IMR-90 (cell line): Measurements from ENCODE around the gene OTUB2. TPM values are rescaled to one million over a fixed set of nuclear protein-coding genes. Genes with fewer than 3 reads are reported as not detected.

Experiments
- ATAC-seq: fragments of 200-7000 bp; cut with Tn5 transposase; 2 replicates; pipeline ENCODE4 v1.9.1; 2020; ENCODE audit warnings: low read depth, mild to moderate bottlenecking, moderate library complexity
- BruUV-seq: library from RNA; stranded (reverse); fragments of 400-500 nt; replicated peaks from 2 replicates; lab custom pipeline; 2021; lab: Mats Ljungman, UMichigan
- CTCF ChIA-PET: fragments of 300-600 bp; formaldehyde crosslinking; extraction: SDS; loops from one replicate; lab custom pipeline; 2021; ENCODE audit warnings: antibody characterized with exemption; lab: Yijun Ruan, JAX
- POLR2A ChIA-PET: fragments of 300-600 bp; sonication (Branson Sonifier 250); formaldehyde crosslinking; loops from one replicate; lab custom pipeline; 2022; ENCODE audit warnings: antibody characterized with exemption; ENCODE audit not compliant: unreplicated experiment; lab: Charles Lee
- DNase-seq: peaks from one replicate; pipeline ENCODE4 v3.0.0; 2013
- H2AFZ ChIP-seq: replicated peaks from 2 replicates; pipeline ENCODE3; 2013; ENCODE audit warnings: low read length, mild to moderate bottlenecking; ENCODE audit not compliant: poor library complexity
- H2AK5ac ChIP-seq: 2 replicates; pipeline ENCODE4 v1.6.1; 2013; ENCODE audit warnings: low read depth, low read length, inconsistent platforms
- H2AK9ac ChIP-seq: replicated peaks from 2 replicates; pipeline ENCODE3; 2013; ENCODE audit warnings: mild to moderate bottlenecking, low read depth, low read length, moderate library complexity; ENCODE audit not compliant: poor library complexity
- H2BK120ac ChIP-seq: 2 replicates; pipeline ENCODE4 v1.6.1; 2013; ENCODE audit warnings: low read depth, low read length, inconsistent platforms
- H2BK15ac ChIP-seq: 3 replicates; pipeline ENCODE4 v1.6.1; 2013; ENCODE audit warnings: low read depth, low read length, inconsistent platforms
- H2BK20ac ChIP-seq: 2 replicates; pipeline ENCODE4 v1.6.1; 2013; ENCODE audit warnings: low read depth, mild to moderate bottlenecking, inconsistent platforms, low read length, moderate library complexity
- H2BK5ac ChIP-seq: 2 replicates; pipeline ENCODE4 v1.6.1; 2013; ENCODE audit warnings: mild to moderate bottlenecking, low read depth, low read length, inconsistent platforms; ENCODE audit not compliant: poor library complexity, severe bottlenecking
- H3K14ac ChIP-seq: replicated peaks from 2 replicates; pipeline ENCODE4 v1.6.1; 2013; ENCODE audit warnings: low read depth, low read length, inconsistent platforms
- H3K18ac ChIP-seq: 2 replicates; pipeline ENCODE4 v1.6.1; 2013; ENCODE audit warnings: low read depth, low read length, control low read depth
- H3K23ac ChIP-seq: 2 replicates; pipeline ENCODE4 v1.6.1; 2013; ENCODE audit warnings: low read depth, low read length, inconsistent platforms
- H3K27ac ChIP-seq: 2 replicates; pipeline ENCODE4 v1.5.1; 2013; ENCODE audit warnings: mild to moderate bottlenecking, control low read depth, low read length; ENCODE audit not compliant: insufficient read depth
- H3K27me3 ChIP-seq: 2 replicates; pipeline ENCODE4 v1.6.1; 2013; ENCODE audit warnings: low read length; ENCODE audit not compliant: control insufficient read depth, insufficient read depth
- H3K36me3 ChIP-seq: 2 replicates; pipeline ENCODE4 v1.6.1; 2013; ENCODE audit warnings: low read length, mixed read lengths; ENCODE audit not compliant: control insufficient read depth, insufficient read depth
- H3K4ac ChIP-seq: 2 replicates; pipeline ENCODE4 v1.6.1; 2013; ENCODE audit warnings: low read depth, low read length, inconsistent platforms
- H3K4me1 ChIP-seq: 2 replicates; pipeline ENCODE4 v1.6.1; 2013; ENCODE audit warnings: low read length, mixed read lengths; ENCODE audit not compliant: control insufficient read depth, insufficient read depth
- H3K4me2 ChIP-seq: 2 replicates; pipeline ENCODE4 v1.6.1; 2013; ENCODE audit warnings: low read depth, mild to moderate bottlenecking, control low read depth, low read length, moderate library complexity
- H3K4me3 ChIP-seq: 2 replicates; pipeline ENCODE4 v1.5.1; 2013; ENCODE audit warnings: low read depth, mild to moderate bottlenecking, control low read depth, low read length, moderate library complexity; ENCODE audit not compliant: insufficient read depth
- H3K56ac ChIP-seq: 2 replicates; pipeline ENCODE4 v1.6.1; 2013; ENCODE audit warnings: low read length, inconsistent platforms; ENCODE audit not compliant: insufficient read depth; ENCODE audit errors: extremely low read depth
- H3K79me1 ChIP-seq, 2 experiments: 2 replicates each; pipeline ENCODE4 v1.6.1; 2013; ENCODE audit warnings: low read length in 2 of 2, inconsistent platforms in 1 of 2, low read depth in 1 of 2
- H3K9ac ChIP-seq: 2 replicates; pipeline ENCODE4 v1.6.1; 2013; ENCODE audit warnings: low read depth, low read length, control low read depth
- H3K9me1 ChIP-seq: 2 replicates; pipeline ENCODE4 v1.6.1; 2013; ENCODE audit warnings: low read length, inconsistent platforms; ENCODE audit not compliant: insufficient read depth
- H3K9me3 ChIP-seq: 2 replicates; pipeline ENCODE4 v1.6.1; 2013; ENCODE audit warnings: low read length; ENCODE audit not compliant: control insufficient read depth, insufficient read depth
- H4K20me1 ChIP-seq: 2 replicates; pipeline ENCODE4 v1.6.1; 2013; ENCODE audit warnings: low read length, inconsistent platforms; ENCODE audit not compliant: insufficient read depth
- H4K5ac ChIP-seq: 2 replicates; pipeline ENCODE4 v1.6.1; 2013; ENCODE audit warnings: mild to moderate bottlenecking, low read depth, low read length, control low read depth
- H4K8ac ChIP-seq, 2 experiments: 2 replicates each; pipeline ENCODE4 v1.6.1; 2013; ENCODE audit warnings: low read depth in 2 of 2, low read length in 2 of 2, control low read depth in 1 of 2, inconsistent platforms in 1 of 2
- H4K91ac ChIP-seq: 2 replicates; pipeline ENCODE4 v1.6.1; 2013; ENCODE audit warnings: low read depth, low read length, inconsistent platforms; ENCODE audit not compliant: insufficient read depth
- CEBPB ChIP-seq: IDR thresholded peaks from 2 replicates; pipeline ENCODE4 v1.6.1; 2012; ENCODE audit warnings: low read depth, low read length, improper control_type of control experiment
- WGBS, 2 experiments: methylation state at CpG; one replicate each; pipeline versions ENCODE4 v1.1.5 to v1.1.7; 2013; ENCODE audit warnings: missing lambda C conversion rate in 2 of 2; ENCODE audit not compliant: insufficient read length in 1 of 2; ENCODE audit errors: extremely low coverage in 2 of 2; 5-methylcytosine and 5-hydroxymethylcytosine counted together
- dilution Hi-C: fragments of 300-500 bp; cut with HindIII; formaldehyde crosslinking; loops from one replicate; pipeline ENCODE4 v1.14.3; 2018; ENCODE audit warnings: low sequenced_read_pairs; ENCODE audit not compliant: unreplicated experiment
- in situ Hi-C: fragments of 300-500 bp; cut with MboI; formaldehyde crosslinking; loops from 3 replicates; pipeline ENCODE4 v1.14.3; 2019; ENCODE audit warnings: low sequenced_read_pairs, inconsistent platforms, mixed read lengths
- intact Hi-C: fragments of 100-400 bp; cut with micrococcal nuclease; formaldehyde crosslinking; loops from 2 replicates; pipeline ENCODE4 v1.10.0; 2022
- polyA plus RNA-seq, 3 experiments: library from polyadenylated mRNA; depleted of rRNA; stranded (reverse); fragments of >200 nt; gene quantifications; 2 replicates each; pipeline ENCODE4 v1.2.3, GENCODE V29; 2012; ENCODE audit warnings: low replicate concordance in 1 of 3
- total RNA-seq: library from RNA; depleted of rRNA; stranded (reverse); fragments of >200 nt; gene quantifications from 2 replicates; pipeline ENCODE4 v1.2.3, GENCODE V29; 2012

OTUB2 gene
- total and polyA plus RNA-seq, 2 of the 4 experiments (the other 2 are of a cell fraction) = 1.1 to 2.5 TPM

DNA sequence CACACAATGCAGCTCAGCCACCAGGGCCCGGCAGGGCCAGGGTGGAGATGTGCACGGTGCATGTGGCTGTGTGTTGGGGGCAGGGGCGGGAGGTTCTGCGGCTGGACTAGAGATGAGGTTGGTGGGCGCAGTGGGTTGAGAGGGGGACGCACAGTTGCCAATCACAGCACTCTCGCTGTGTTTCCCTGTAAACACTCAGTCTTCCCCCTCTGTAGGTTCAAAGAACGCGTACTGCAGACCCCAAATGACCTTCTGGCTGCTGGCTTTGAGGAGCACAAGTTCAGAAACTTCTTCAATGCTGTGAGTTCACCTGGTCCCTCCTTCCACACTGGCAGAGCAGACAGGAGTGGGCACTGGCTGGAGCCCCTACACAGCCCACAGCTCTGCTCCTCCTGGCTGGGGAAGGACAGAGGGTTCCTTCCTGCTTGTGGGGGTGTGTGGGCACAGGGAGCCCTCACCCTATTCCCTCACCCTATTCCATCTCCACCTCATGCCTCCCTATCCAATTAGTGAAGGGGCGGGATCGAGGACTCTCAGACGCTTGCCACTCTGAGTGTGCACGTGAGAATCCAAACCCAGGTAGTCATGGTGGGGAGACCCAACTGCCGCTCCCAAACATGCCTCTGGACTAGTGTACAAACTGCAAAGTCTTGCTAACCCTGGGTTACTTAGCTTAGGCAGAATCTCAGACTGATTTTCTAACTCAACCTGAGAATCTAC is 17.8 kb downstream of the OTUB2 start:
- Histone ChIP-seq H4K8ac (no peak overlapping the region), H4K20me1 (no peaks in the 10 kb centered on the region; the same call in 1 of the 2 replicates), H3K4ac (no peak overlapping the region), H2BK5ac (no peak overlapping the region), H3K56ac (no peak overlapping the region), H4K5ac (no peak overlapping the region), H3K27ac (no peak overlapping the region), H4K91ac (no peak overlapping the region), H2BK15ac (no peak overlapping the region), H2BK20ac (no peak overlapping the region), H3K23ac (no peak overlapping the region), H3K4me3 (no peak overlapping the region), H3K9me1 (no peaks in the 10 kb centered on the region), H2AFZ (no peak overlapping the region), H3K9ac (no peak overlapping the region), H3K36me3 (peaks cover 40% of the 10 kb centered on the region), H3K79me1 (peaks cover 0 to 6% of the 10 kb centered on the region in 2 experiments; a peak in 1 of 4 replicates), H3K27me3 (no peaks in the 10 kb centered on the region), H2BK120ac (no peak overlapping the region), H2AK5ac (no peak overlapping the region), H3K4me1 (peaks cover 9% of the 10 kb centered on the region), H3K14ac (no peak overlapping the region), H2AK9ac (peak overlapping the region; percentile 10), H3K4me2 (no peak overlapping the region), H3K9me3 (no peaks in the 10 kb centered on the region), H3K18ac (no peak overlapping the region)
- in situ Hi-C loops (no loop called here), dilution Hi-C loops (no loop called here), intact Hi-C loops (no loop called here)
- no peak for TF ChIP-seq CEBPB
- ChIA-PET CTCF (interaction anchor here (1.4 kb wide), 1 partner anchor 93 kb away, joined by 3 read pairs; no protein-coding TSS in a partner anchor), POLR2A (no interaction called here)
- WGBS, 2 experiments = 92% methylated on average over 7 of the region's 14 CpGs; no CpG with 5 or more reads in 1 of the 2 experiments
- DNase-seq (no peak), ATAC-seq (no peak)
- no TSS peak for BruUV-seq
